Astrocyte (in vitro differentiated cells and primary cell): ENCODE data around the gene TP53BP1. TPM values are rescaled to one million over a fixed set of nuclear protein-coding genes. Genes with fewer than 3 reads are reported as not detected.

Experiments
- DNase-seq: peaks from one replicate; pipeline ENCODE4 v3.0.0-alpha.2; 2010; ENCODE audit warnings: low read depth
- FAIRE-seq: peaks from 2 replicates; lab custom pipeline; 2011; peaks lifted over from hg19 to GRCh38; lab: Jason Lieb, UNC
- H2AFZ ChIP-seq: 2 replicates; pipeline ENCODE4 v1.6.0; 2012; ENCODE audit warnings: low read depth, low read length, inconsistent platforms
- H3K27ac ChIP-seq: 2 replicates; pipeline ENCODE4 v1.5.1; 2011; ENCODE audit warnings: low read depth, low read length, inconsistent platforms
- H3K27me3 ChIP-seq: 2 replicates; pipeline ENCODE4 v1.6.0; 2011; ENCODE audit warnings: low read length, inconsistent platforms; ENCODE audit not compliant: insufficient read depth
- H3K36me3 ChIP-seq: 2 replicates; pipeline ENCODE4 v1.5.1; 2011; ENCODE audit warnings: low read length, inconsistent platforms; ENCODE audit not compliant: insufficient read depth
- H3K4me1 ChIP-seq: 2 replicates; pipeline ENCODE4 v1.5.1; 2011; ENCODE audit warnings: low read length, inconsistent platforms; ENCODE audit not compliant: insufficient read depth
- H3K4me2 ChIP-seq: 2 replicates; pipeline ENCODE4 v1.6.0; 2012; ENCODE audit warnings: low read length, inconsistent platforms
- H3K4me3 ChIP-seq: 2 replicates; pipeline ENCODE4 v1.5.1; 2011; ENCODE audit warnings: low read depth, mild to moderate bottlenecking, low read length, inconsistent platforms; ENCODE audit not compliant: insufficient read depth
- H3K79me2 ChIP-seq: 2 replicates; pipeline ENCODE4 v1.6.0; 2012; ENCODE audit warnings: mild to moderate bottlenecking, low read length, inconsistent platforms; ENCODE audit not compliant: insufficient read depth
- H3K9ac ChIP-seq: 2 replicates; pipeline ENCODE4 v1.6.0; 2012; ENCODE audit warnings: mild to moderate bottlenecking, low read length, inconsistent platforms
- H3K9me3 ChIP-seq: 2 replicates; pipeline ENCODE4 v1.5.1; 2012; ENCODE audit warnings: low read depth, mild to moderate bottlenecking, low read length, inconsistent platforms; ENCODE audit not compliant: insufficient read depth
- H4K20me1 ChIP-seq: 2 replicates; pipeline ENCODE4 v1.6.0; 2012; ENCODE audit warnings: low read length, inconsistent platforms; ENCODE audit not compliant: insufficient read depth
- H3K27ac Mint-ChIP-seq: one replicate; pipeline ENCODE4 v1.8.0; 2021; ENCODE audit warnings: mild to moderate bottlenecking, mixed read lengths; ENCODE audit not compliant: unreplicated experiment
- H3K27me3 Mint-ChIP-seq: one replicate; pipeline ENCODE4 v1.8.0; 2021; ENCODE audit warnings: low read depth, mixed read lengths; ENCODE audit not compliant: unreplicated experiment
- H3K36me3 Mint-ChIP-seq: one replicate; pipeline ENCODE4 v1.8.0; 2021; ENCODE audit warnings: low read depth, mixed read lengths; ENCODE audit not compliant: unreplicated experiment
- H3K4me1 Mint-ChIP-seq: one replicate; pipeline ENCODE4 v1.8.0; 2021; ENCODE audit warnings: low read depth, mixed read lengths; ENCODE audit not compliant: unreplicated experiment
- H3K4me3 Mint-ChIP-seq: one replicate; pipeline ENCODE4 v1.8.0; 2021; ENCODE audit warnings: mild to moderate bottlenecking, moderate library complexity, mixed read lengths; ENCODE audit not compliant: unreplicated experiment
- H3K9me3 Mint-ChIP-seq: one replicate; pipeline ENCODE4 v1.8.0; 2021; ENCODE audit warnings: mild to moderate bottlenecking, mixed read lengths; ENCODE audit not compliant: unreplicated experiment
- EZH2 ChIP-seq: IDR thresholded peaks from 2 replicates; pipeline ENCODE4 v1.6.1; 2012; ENCODE audit warnings: mild to moderate bottlenecking, low read length, inconsistent platforms; ENCODE audit not compliant: insufficient read depth
- total RNA-seq: library from RNA; stranded (reverse); gene quantifications from 2 replicates; pipeline ENCODE4 v1.2.1, GENCODE V29; 2021
- TF ChIP-seq, protein P1 (sequence below): IDR thresholded peaks from 2 replicates; pipeline ENCODE4 v1.5.1; 2011; ENCODE audit warnings: low read depth, mild to moderate bottlenecking, inconsistent platforms, low read length, moderate library complexity; ENCODE audit not compliant: insufficient read depth

TP53BP1 gene
- total RNA-seq, 1 donor from 2014 or later, result 71.9 TPM

- Histone ChIP-seq H3K79me2 (no peaks in the 10 kb centered on the region), H3K4me2 (no peak overlapping the region), H3K4me1 (no peaks in the 10 kb centered on the region), H3K27me3 (no peaks in the 10 kb centered on the region), H4K20me1 (no peaks in the 10 kb centered on the region), H3K9ac (no peak overlapping the region), H2AFZ (no peak overlapping the region), H3K36me3 (no peaks in the 10 kb centered on the region), H3K27ac (no peak overlapping the region), H3K4me3 (no peak overlapping the region), H3K9me3 (no peaks in the 10 kb centered on the region)
- TF ChIP-seq, protein P1, sequence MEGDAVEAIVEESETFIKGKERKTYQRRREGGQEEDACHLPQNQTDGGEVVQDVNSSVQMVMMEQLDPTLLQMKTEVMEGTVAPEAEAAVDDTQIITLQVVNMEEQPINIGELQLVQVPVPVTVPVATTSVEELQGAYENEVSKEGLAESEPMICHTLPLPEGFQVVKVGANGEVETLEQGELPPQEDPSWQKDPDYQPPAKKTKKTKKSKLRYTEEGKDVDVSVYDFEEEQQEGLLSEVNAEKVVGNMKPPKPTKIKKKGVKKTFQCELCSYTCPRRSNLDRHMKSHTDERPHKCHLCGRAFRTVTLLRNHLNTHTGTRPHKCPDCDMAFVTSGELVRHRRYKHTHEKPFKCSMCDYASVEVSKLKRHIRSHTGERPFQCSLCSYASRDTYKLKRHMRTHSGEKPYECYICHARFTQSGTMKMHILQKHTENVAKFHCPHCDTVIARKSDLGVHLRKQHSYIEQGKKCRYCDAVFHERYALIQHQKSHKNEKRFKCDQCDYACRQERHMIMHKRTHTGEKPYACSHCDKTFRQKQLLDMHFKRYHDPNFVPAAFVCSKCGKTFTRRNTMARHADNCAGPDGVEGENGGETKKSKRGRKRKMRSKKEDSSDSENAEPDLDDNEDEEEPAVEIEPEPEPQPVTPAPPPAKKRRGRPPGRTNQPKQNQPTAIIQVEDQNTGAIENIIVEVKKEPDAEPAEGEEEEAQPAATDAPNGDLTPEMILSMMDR, result no peak
- no peak for TF ChIP-seq EZH2
- no peaks in the 10 kb centered on the region for H3K36me3 Mint-ChIP-seq
- no peak overlapping the region for H3K27ac Mint-ChIP-seq
- FAIRE-seq, result no peak
- H3K4me3 Mint-ChIP-seq, result no peak overlapping the region
- no peak for DNase-seq
- no peaks in the 10 kb centered on the region for H3K9me3 Mint-ChIP-seq
- no peaks in the 10 kb centered on the region for H3K4me1 Mint-ChIP-seq
- H3K27me3 Mint-ChIP-seq, result peaks cover 2% of the 10 kb centered on the region
Measured at GRCh38 chr15:43499635-43500034, 6.7 kb upstream of the TP53BP1 start.

GRCh38 chr15:43498990-43499389, 6.0 kb upstream of the TP53BP1 start:
- Histone ChIP-seq H3K36me3 (no peaks in the 10 kb centered on the region), H3K9ac (no peak overlapping the region), H3K27me3 (no peaks in the 10 kb centered on the region), H3K27ac (no peak overlapping the region), H3K9me3 (no peaks in the 10 kb centered on the region), H3K4me2 (no peak overlapping the region), H2AFZ (no peak overlapping the region), H3K79me2 (no peaks in the 10 kb centered on the region), H4K20me1 (no peaks in the 10 kb centered on the region), H3K4me3 (no peak overlapping the region), H3K4me1 (no peaks in the 10 kb centered on the region)
- Mint-ChIP-seq H3K4me3 (no peak overlapping the region), H3K4me1 (no peaks in the 10 kb centered on the region), H3K9me3 (no peaks in the 10 kb centered on the region), H3K27me3 (peaks cover 2% of the 10 kb centered on the region), H3K36me3 (no peaks in the 10 kb centered on the region), H3K27ac (no peak overlapping the region)
- DNase-seq (no peak), FAIRE-seq (no peak)
- TF ChIP-seq, protein P1, result no peak
- TF ChIP-seq EZH2, result no peak

DNA sequence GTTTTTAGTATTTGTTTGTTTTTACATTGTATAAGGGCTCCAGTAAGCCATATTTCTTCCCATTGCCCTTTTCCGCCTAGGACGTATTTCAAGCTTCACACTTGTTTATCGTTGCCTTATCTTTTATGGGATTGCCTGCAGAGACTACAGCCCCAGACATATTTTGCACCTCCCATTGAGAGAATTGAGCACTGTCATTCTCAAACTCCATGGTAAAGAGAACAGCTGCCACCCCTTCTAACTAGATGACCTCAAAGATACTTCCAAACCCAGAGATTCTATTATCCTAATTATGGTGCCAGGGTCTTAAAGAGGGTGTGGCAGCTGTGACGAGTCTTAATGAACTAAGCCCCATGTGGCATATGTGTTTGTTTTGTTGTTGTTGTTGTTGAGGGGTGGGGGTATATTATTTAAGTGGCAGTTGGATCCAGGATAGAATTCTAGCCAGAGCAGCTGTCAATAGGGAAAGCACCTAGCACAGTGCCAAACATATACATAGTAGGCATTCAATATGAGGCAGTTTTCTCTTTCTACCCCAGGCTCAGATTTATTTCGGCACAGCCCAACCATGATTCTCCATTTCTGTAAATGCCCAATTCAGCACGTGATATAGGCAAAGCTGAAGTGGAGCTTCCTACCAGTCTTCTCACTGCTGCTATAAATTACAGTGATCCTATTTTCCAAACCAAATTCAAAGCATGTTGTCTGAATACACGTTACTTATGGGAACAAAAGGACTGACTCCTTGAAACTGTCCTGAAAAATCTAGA, 932 bp upstream of the TP53BP1 start:
- Mint-ChIP-seq H3K4me1 (peaks cover 6% of the 10 kb centered on the region), H3K27ac (peak overlapping the region; percentile 95), H3K4me3 (peak overlapping the region; percentile 98), H3K9me3 (no peaks in the 10 kb centered on the region), H3K27me3 (no peaks in the 10 kb centered on the region), H3K36me3 (peaks cover 6% of the 10 kb centered on the region)
- H4K20me1 ChIP-seq, result peaks cover 8% of the 10 kb centered on the region
- H3K36me3 ChIP-seq, result no peaks in the 10 kb centered on the region
- H3K9me3 ChIP-seq, result no peaks in the 10 kb centered on the region
- peak overlapping the region; percentile 94 for H3K4me2 ChIP-seq
- peaks cover 5% of the 10 kb centered on the region for H3K4me1 ChIP-seq
- H3K4me3 ChIP-seq, result peak overlapping the region; percentile 86
- H2AFZ ChIP-seq, result peak overlapping the region; percentile 97
- H3K27me3 ChIP-seq, result no peaks in the 10 kb centered on the region
- no peak for DNase-seq
- TF ChIP-seq EZH2, result no peak
- TF ChIP-seq, protein P1, result no peak
- H3K9ac ChIP-seq, result peak overlapping the region; percentile 95
- peaks cover 14% of the 10 kb centered on the region for H3K79me2 ChIP-seq
- H3K27ac ChIP-seq, result peak overlapping the region; percentile 92
- FAIRE-seq, result no peak
